DND-41 (cell line): Measurements from ENCODE around the gene RNU1-4.
"Not testable (repeated sequence)": the region's sequence is repeated elsewhere in the genome, so short reads cannot be mapped to it uniquely, and the experiment has no call there.

Source experiments
- EZH2 ChIP-seq: IDR thresholded peaks from 3 replicates; pipeline ENCODE4 v1.6.1; 2012; ENCODE audit warnings: borderline replicate concordance, low read depth, mild to moderate bottlenecking, moderate library complexity, low read length, inconsistent platforms; ENCODE audit not compliant: severe bottlenecking
- TF ChIP-seq, protein P1 (sequence below): IDR thresholded peaks from 2 replicates; pipeline ENCODE4 v1.5.1; 2012; ENCODE audit warnings: borderline replicate concordance, low read length, moderate library complexity, mild to moderate bottlenecking; ENCODE audit not compliant: poor library complexity, severe bottlenecking; ENCODE audit errors: extremely low read depth

DNA sequence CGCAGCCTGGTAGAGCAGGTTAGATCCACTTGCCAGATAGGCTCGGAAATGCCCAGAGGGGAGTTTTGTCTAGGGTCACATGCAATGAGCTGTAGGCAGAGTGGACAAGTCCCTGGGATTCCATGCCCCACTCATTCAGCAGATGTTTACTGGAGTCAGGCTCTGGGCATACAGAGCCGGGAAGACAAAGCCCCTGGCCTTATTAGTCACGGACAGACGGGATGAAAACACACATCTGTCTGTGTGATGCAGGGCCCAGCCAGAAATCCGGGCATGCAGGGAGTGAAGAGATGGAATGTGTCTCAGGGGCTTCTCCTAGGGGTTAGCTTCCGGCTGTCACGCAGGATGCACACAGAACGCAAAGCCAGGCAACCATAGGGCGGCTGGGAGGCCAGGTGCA, 26.8 kb upstream of the RNU1-4 start:
- TF ChIP-seq, protein P1, sequence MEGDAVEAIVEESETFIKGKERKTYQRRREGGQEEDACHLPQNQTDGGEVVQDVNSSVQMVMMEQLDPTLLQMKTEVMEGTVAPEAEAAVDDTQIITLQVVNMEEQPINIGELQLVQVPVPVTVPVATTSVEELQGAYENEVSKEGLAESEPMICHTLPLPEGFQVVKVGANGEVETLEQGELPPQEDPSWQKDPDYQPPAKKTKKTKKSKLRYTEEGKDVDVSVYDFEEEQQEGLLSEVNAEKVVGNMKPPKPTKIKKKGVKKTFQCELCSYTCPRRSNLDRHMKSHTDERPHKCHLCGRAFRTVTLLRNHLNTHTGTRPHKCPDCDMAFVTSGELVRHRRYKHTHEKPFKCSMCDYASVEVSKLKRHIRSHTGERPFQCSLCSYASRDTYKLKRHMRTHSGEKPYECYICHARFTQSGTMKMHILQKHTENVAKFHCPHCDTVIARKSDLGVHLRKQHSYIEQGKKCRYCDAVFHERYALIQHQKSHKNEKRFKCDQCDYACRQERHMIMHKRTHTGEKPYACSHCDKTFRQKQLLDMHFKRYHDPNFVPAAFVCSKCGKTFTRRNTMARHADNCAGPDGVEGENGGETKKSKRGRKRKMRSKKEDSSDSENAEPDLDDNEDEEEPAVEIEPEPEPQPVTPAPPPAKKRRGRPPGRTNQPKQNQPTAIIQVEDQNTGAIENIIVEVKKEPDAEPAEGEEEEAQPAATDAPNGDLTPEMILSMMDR = not testable (repeated sequence)
- TF ChIP-seq EZH2 = not testable (repeated sequence)
